ENCODE results near the gene LZTFL1.
A peak's percentile ranks its signal among the peaks of the same experiment; 100 is the strongest.

LZTFL1 gene

DNA sequence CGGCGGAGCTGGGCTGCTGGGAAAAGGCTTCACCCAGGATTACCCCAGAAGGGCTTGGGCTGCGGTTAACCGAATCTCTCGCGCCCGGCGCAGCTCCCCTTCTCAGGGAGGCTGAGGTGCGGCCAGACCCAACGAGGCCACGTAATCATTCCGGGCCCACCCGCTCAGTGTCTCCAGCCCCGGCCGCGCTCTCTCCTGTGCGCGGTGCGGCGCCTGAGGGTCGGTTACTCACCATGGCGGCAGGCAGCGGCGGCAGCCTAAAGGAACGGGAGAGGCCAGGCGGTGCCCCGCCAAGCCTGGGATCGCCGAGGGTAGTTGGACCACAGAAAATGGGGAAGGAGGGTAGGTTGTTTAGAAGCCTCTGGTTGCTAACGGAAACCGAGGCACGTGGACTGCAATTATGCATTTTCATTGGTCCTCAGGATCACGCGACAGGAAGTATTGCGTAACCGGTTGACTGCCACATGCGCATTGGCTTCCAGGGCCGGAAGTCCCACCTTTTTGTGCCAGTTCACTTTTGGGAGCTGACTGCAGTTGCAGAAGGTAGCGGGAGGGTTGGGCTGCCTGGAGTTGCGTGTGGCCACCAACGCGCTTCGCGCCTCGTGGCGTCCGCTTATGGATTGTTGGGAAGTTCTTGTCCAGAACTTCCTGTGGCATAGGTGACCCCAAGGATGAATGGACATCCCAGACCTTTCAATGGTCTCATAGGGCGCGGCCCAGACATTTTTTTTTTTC lies at the start of gene LZTFL1:
TSS of gene LZTFL1 (minus strand) at position 363 of the 735 bp plus-strand sequence. CDS start at position 235, 128 bp downstream.
- DNase-seq (ENCODE audit: low read depth in 1 of 2, low spot score in 1 of 2), result peak; percentile 72 to 74

- no peak for DNase-seq (ENCODE audit: low read depth in 1 of 2, low spot score in 1 of 2)
Observed at GRCh38 chr3:45890405-45890804, 48.5 kb upstream of the LZTFL1 start.

- DNase-seq (ENCODE audit: low read depth in 1 of 2, low spot score in 1 of 2), result no peak
Observed at GRCh38 chr3:45889337-45889736, 47.4 kb upstream of the LZTFL1 start.

DNA sequence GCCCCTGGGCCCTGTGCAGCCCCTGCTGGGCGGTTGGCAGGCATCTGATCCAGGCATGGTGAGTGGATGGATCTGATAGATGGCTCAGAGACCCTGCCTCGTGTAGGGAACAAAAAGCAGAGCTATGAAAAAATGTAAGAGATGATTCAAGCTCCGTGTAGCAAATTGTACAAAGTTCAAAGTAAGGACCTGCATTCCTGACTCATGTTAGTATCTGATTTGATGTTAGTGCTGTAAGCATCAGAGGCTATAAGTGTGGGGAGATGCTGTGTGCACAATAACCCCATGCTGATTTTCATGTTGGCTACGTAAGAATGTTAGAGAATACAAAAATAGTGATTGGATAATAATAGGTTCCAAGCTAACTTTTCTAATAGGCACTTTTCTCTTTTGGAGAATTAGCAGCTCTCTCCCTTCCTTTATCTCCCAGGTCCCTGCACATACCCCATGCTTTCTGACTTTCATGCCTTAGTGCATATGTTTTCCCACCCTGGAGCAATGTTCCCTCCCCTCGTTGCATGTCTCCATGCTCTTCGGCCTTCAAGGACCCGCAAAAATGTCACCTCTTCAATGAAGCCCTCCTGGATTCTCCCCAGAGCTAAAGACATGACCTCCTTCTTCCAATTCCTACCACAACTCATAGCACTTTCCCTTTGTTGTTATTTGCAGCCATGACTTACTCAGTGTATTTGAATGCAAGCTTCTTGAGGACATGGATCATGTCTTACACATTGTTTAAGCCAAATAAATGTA lies 46.0 kb upstream of the LZTFL1 start:
- DNase-seq (ENCODE audit: low read depth in 1 of 2, low spot score in 1 of 2), result no peak

GRCh38 chr3:45887285-45887684 lies 45.4 kb upstream of the LZTFL1 start:
- DNase-seq (ENCODE audit: low read depth in 1 of 2, low spot score in 1 of 2), result no peak

- no peak for DNase-seq (ENCODE audit: low read depth in 1 of 2, low spot score in 1 of 2)
Observed at GRCh38 chr3:45885979-45886705, 44.2 kb upstream of the LZTFL1 start, which contains the start of gene CCR9. CCR9 (plus strand) TSS chr3:45886543; CDS start chr3:45894934, 8,391 bp downstream.

- DNase-seq (ENCODE audit: low read depth in 1 of 2, low spot score in 1 of 2), result no peak
Observed at GRCh38 chr3:45884368-45885201, 42.7 kb upstream of the LZTFL1 start.

- DNase-seq (ENCODE audit: low read depth in 1 of 2, low spot score in 1 of 2), result peak in 1 of 2 donors; percentile 21
Observed at GRCh38 chr3:45881078-45882022, 39.4 kb upstream of the LZTFL1 start.

GRCh38 chr3:45880725-45881077 lies 38.8 kb upstream of the LZTFL1 start:
- no peak for DNase-seq (ENCODE audit: low read depth in 1 of 2, low spot score in 1 of 2)

- DNase-seq (ENCODE audit: low read depth in 1 of 2, low spot score in 1 of 2), result no peak
Observed at GRCh38 chr3:45878124-45878523, 36.2 kb upstream of the LZTFL1 start.

- no peak for DNase-seq (ENCODE audit: low read depth in 1 of 2, low spot score in 1 of 2)
Observed at GRCh38 chr3:45874677-45875346, 32.9 kb upstream of the LZTFL1 start.

DNA sequence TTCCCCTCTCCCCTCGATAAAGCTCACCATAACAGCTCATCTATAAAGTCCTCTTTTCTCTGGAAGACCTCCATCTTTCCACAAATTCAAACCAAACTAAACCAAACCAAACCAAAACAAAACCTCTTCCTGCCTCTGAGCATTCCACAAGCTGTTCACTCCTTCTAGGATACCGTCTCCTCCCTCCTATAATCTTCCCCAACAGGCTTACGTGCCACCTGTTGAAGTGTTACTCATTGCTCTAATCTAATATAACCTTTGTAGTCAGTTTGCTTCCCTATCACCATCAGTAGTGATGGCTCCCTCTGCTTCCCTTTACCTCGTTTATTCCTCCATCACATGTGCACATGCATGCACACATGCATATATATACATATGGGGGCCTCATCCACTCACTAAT lies 31.7 kb upstream of the LZTFL1 start:
- DNase-seq (ENCODE audit: low read depth in 1 of 2, low spot score in 1 of 2), result no peak

DNA sequence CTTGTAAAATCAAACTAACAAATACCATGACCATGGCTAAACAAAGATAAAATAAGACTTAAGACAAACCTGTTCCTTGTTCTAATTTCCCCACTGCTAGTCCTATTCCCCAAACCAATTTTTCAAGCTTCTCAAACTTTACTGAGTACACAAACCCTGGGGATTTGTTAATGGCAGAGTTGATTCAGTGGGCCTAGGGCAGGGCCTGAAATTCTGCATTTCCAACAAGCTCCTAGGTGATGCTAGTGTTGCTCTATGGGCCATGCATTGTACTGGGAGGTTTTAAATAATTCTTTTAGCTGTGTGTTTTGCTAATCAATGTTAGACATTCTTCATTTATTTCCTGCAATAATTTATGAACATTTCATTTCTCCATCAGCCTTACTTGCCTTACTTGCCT lies 31.1 kb upstream of the LZTFL1 start:
- no peak for DNase-seq (ENCODE audit: low read depth in 1 of 2, low spot score in 1 of 2)

- DNase-seq (ENCODE audit: low read depth in 1 of 2, low spot score in 1 of 2), result no peak
Observed at GRCh38 chr3:45872569-45872968, 30.6 kb upstream of the LZTFL1 start.

GRCh38 chr3:45871780-45872179 lies 29.9 kb upstream of the LZTFL1 start:
- DNase-seq (ENCODE audit: low read depth in 1 of 2, low spot score in 1 of 2), result no peak

DNA sequence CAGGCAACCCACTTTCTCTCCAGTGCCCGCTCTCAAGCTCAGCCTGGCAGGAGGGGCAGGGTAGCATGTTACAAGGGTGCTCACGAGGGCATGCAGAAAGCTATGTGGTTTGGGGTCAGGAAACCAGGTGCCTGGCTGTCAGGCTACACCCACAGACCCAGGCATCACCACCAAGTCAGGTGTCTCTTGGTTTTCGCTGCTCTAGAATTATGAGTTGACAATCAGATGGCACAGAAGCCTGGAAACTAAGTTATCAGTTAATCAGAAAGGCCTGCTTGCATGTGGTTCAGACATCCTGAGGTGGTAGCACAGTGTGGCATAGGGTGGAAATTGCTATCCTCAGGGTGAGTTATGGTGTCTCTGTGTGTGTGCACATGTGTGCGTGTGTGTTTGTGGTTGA lies 28.2 kb upstream of the LZTFL1 start:
- peak; percentile 9 to 40 for DNase-seq (ENCODE audit: low read depth in 1 of 2, low spot score in 1 of 2)

- no peak for DNase-seq (ENCODE audit: low read depth in 1 of 2, low spot score in 1 of 2)
Observed at GRCh38 chr3:45869638-45870037, 27.7 kb upstream of the LZTFL1 start.

GRCh38 chr3:45868650-45869049 lies 26.7 kb upstream of the LZTFL1 start:
- DNase-seq (ENCODE audit: low read depth in 1 of 2, low spot score in 1 of 2), result no peak

- DNase-seq (ENCODE audit: low read depth in 1 of 2, low spot score in 1 of 2), result no peak
Observed at GRCh38 chr3:45868213-45868612, 26.3 kb upstream of the LZTFL1 start.
